ENCODE measurements around the gene IQCK. TPM values are rescaled to one million over a fixed set of nuclear protein-coding genes. Genes with fewer than 3 reads are reported as not detected.

The IQCK gene
- total RNA-seq, 1 donor from 2014 or later = not detected

- Histone ChIP-seq H3K27me3 (no peaks in the 10 kb centered on the region), H3K36me3 (no peaks in the 10 kb centered on the region), H3K4me1 (no peaks in the 10 kb centered on the region), H3K4me3 (no peak overlapping the region), H3K9me3 (no peaks in the 10 kb centered on the region), H3K27ac (no peak overlapping the region)
- no peak for TF ChIP-seq CTCF (IDR thresholded peaks at IDR 0.05)
- intact Hi-C loops (cut with DNase I) = no loop called here
- DNase-seq (ENCODE audit: low spot score in 2 of 2) = no peak
Observed at GRCh38 chr16:19860166-19861041, 142.3 kb downstream of the IQCK start.

GRCh38 chr16:19861133-19861532 lies 143.1 kb downstream of the IQCK start:
- H3K4me3 ChIP-seq = no peak overlapping the region

GRCh38 chr16:19861811-19862327 lies 143.8 kb downstream of the IQCK start:
- Histone ChIP-seq H3K9me3 (no peaks in the 10 kb centered on the region), H3K4me1 (no peaks in the 10 kb centered on the region), H3K4me3 (no peak overlapping the region), H3K27ac (no peak overlapping the region), H3K27me3 (no peaks in the 10 kb centered on the region), H3K36me3 (no peaks in the 10 kb centered on the region)
- intact Hi-C loops (cut with DNase I) = no loop called here
- DNase-seq (ENCODE audit: low spot score in 2 of 2) = no peak
- no peak for TF ChIP-seq CTCF (IDR thresholded peaks at IDR 0.05)

More at GRCh38 chr16:19861133-19861532, 143.1 kb downstream of the IQCK start:
- Histone ChIP-seq H3K27me3 (no peaks in the 10 kb centered on the region), H3K27ac (no peak overlapping the region), H3K4me1 (no peaks in the 10 kb centered on the region), H3K36me3 (no peaks in the 10 kb centered on the region), H3K9me3 (no peaks in the 10 kb centered on the region)
- no peak for DNase-seq (ENCODE audit: low spot score in 2 of 2)
- no peak for TF ChIP-seq CTCF (IDR thresholded peaks at IDR 0.05)
- intact Hi-C loops (cut with DNase I) = no loop called here

- no peak for TF ChIP-seq CTCF (IDR thresholded peaks at IDR 0.05)
- H3K9me3 ChIP-seq = no peaks in the 10 kb centered on the region
- no peaks in the 10 kb centered on the region for H3K27me3 ChIP-seq
- no peak overlapping the region for H3K27ac ChIP-seq
- H3K36me3 ChIP-seq = no peaks in the 10 kb centered on the region
- H3K4me1 ChIP-seq = peaks cover 0 to 5% of the 10 kb centered on the region in 2 donors
- H3K4me3 ChIP-seq = no peak overlapping the region
- intact Hi-C loops (cut with DNase I) = no loop called here
- no peak for DNase-seq (ENCODE audit: low spot score in 2 of 2)
Observed at GRCh38 chr16:19863990-19864389, 145.9 kb downstream of the IQCK start.

- no peak overlapping the region for H3K4me3 ChIP-seq
- no peak for TF ChIP-seq CTCF (IDR thresholded peaks at IDR 0.05)
- H3K4me1 ChIP-seq = peaks cover 0 to 5% of the 10 kb centered on the region in 2 donors
- no peaks in the 10 kb centered on the region for H3K36me3 ChIP-seq
- intact Hi-C loops (cut with DNase I) = no loop called here
- no peak for DNase-seq (ENCODE audit: low spot score in 2 of 2)
- no peaks in the 10 kb centered on the region for H3K27me3 ChIP-seq
- H3K27ac ChIP-seq = no peak overlapping the region
- H3K9me3 ChIP-seq = no peaks in the 10 kb centered on the region
Observed at GRCh38 chr16:19864566-19864965, 146.5 kb downstream of the IQCK start.
